B cell (primary cell): ENCODE results near the gene AAMP. TPM values are rescaled to one million over a fixed set of nuclear protein-coding genes. Genes with fewer than 3 reads are reported as not detected.
"Not testable (repeated sequence)": the region's sequence is repeated elsewhere in the genome, so short reads cannot be mapped to it uniquely, and the experiment has no call there.

Experiments used
- ATAC-seq: fragments of 200-7000 bp; cut with Tn5 transposase; one replicate; pipeline ENCODE4 v1.10.0; 2021; ENCODE audit warnings: low read depth, mild to moderate bottlenecking, moderate number of reproducible peaks, moderate library complexity
- CTCF ChIA-PET: fragments of 350-600 bp; sonication (Branson Sonifier 250); formaldehyde crosslinking; loops from one replicate; lab custom pipeline; 2021; ENCODE audit warnings: antibody characterized with exemption, inconsistent platforms; lab: Charles Lee
- POLR2A ChIA-PET: fragments of 350-600 bp; sonication (Branson Sonifier 250); formaldehyde crosslinking; loops from one replicate; lab custom pipeline; 2021; ENCODE audit warnings: antibody characterized with exemption; lab: Charles Lee
- DNase-seq: peaks from one replicate; pipeline ENCODE4 v3.0.0; 2013
- H2AFZ ChIP-seq: 2 replicates; pipeline ENCODE4 v1.6.1; 2012; ENCODE audit warnings: mild to moderate bottlenecking, low read depth, low read length; ENCODE audit not compliant: insufficient read depth, poor library complexity, severe bottlenecking
- H3K27ac ChIP-seq, 2 donors: 1 replicate in 1 of 2; 2 replicates in 1 of 2; pipeline ENCODE4 v1.5.1; 2012 to 2013; ENCODE audit warnings: low read length in 2 of 2, mild to moderate bottlenecking in 2 of 2, moderate library complexity in 1 of 2
- H3K27me3 ChIP-seq, 4 experiments: fragments of 200-600 bp in 1 of 4; sonication (generic) in 1 of 4; replicated peaks in 1 of 4; 1 replicate in 2 of 4; 2 replicates in 2 of 4; pipeline versions ENCODE4 v1.6.1 to v1.7.0; 2013 to 2016; ENCODE audit warnings: low read length in 3 of 4, mild to moderate bottlenecking in 2 of 4, mixed read lengths in 1 of 4, moderate library complexity in 1 of 4; ENCODE audit not compliant: insufficient read depth in 4 of 4, control insufficient read depth in 3 of 4; ENCODE audit errors: control extremely low read depth in 1 of 4
- H3K36me3 ChIP-seq, 2 experiments: replicated peaks in 1 of 2; 1 replicate in 1 of 2; 2 replicates in 1 of 2; pipeline versions ENCODE4 v1.6.1 to v1.7.1; 2013; ENCODE audit warnings: low read length in 1 of 2; ENCODE audit not compliant: insufficient read depth in 2 of 2, control insufficient read depth in 1 of 2; ENCODE audit errors: control extremely low read depth in 1 of 2, extremely low read depth in 1 of 2
- H3K4me1 ChIP-seq, 2 donors: fragments of 200-600 bp in 1 of 2; sonication (generic) in 1 of 2; 1 replicate in 1 of 2; 2 replicates in 1 of 2; pipeline versions ENCODE4 v1.5.1 to v1.6.1; 2013 to 2017; ENCODE audit warnings: low read length in 2 of 2; ENCODE audit not compliant: control insufficient read depth in 2 of 2, insufficient read depth in 2 of 2
- H3K4me2 ChIP-seq: replicated peaks from 2 replicates; pipeline ENCODE3; 2012; ENCODE audit warnings: mild to moderate bottlenecking, low read depth, low read length; ENCODE audit not compliant: poor library complexity, severe bottlenecking
- H3K4me3 ChIP-seq, 5 experiments: fragments of 200-600 bp in 1 of 5; sonication (generic) in 1 of 5; 1 replicate in 3 of 5; 2 replicates in 2 of 5; pipeline versions ENCODE4 v1.5.1 to v1.7.0; 2011 to 2016; ENCODE audit warnings: low read length in 4 of 5, mild to moderate bottlenecking in 4 of 5, low read depth in 2 of 5, control low read depth in 1 of 5, moderate library complexity in 1 of 5; ENCODE audit not compliant: insufficient read depth in 1 of 5; ENCODE audit errors: control extremely low read depth in 1 of 5, extremely low read depth in 1 of 5
- H3K79me2 ChIP-seq: fragments of 200-600 bp; sonication (generic); one replicate; pipeline ENCODE4 v1.6.0; 2016; ENCODE audit warnings: low read length; ENCODE audit not compliant: control insufficient read depth, insufficient read depth
- H3K9ac ChIP-seq: fragments of 200-600 bp; sonication (generic); 2 replicates; pipeline ENCODE4 v1.6.1; 2017; ENCODE audit warnings: mild to moderate bottlenecking, low read length, moderate library complexity
- H3K9me3 ChIP-seq, 3 donors: one replicate each; pipeline versions ENCODE4 v1.6.1 to v1.7.1; 2013; ENCODE audit warnings: low read length in 2 of 3; ENCODE audit not compliant: control insufficient read depth in 2 of 3, insufficient read depth in 1 of 3; ENCODE audit errors: control extremely low read depth in 1 of 3
- H4K20me1 ChIP-seq: 2 replicates; pipeline ENCODE4 v1.6.0; 2012; ENCODE audit warnings: mild to moderate bottlenecking, low read length; ENCODE audit not compliant: insufficient read depth, control insufficient read depth, poor library complexity, severe bottlenecking
- H3K27ac Mint-ChIP-seq: one replicate; pipeline ENCODE4 v1.8.0; 2021; ENCODE audit warnings: mixed read lengths
- H3K27me3 Mint-ChIP-seq: one replicate; pipeline ENCODE4 v1.8.0; 2021; ENCODE audit warnings: mixed read lengths
- H3K4me1 Mint-ChIP-seq: one replicate; pipeline ENCODE4 v1.8.0; 2021; ENCODE audit warnings: mixed read lengths
- H3K4me3 Mint-ChIP-seq: one replicate; pipeline ENCODE4 v1.8.0; 2021; ENCODE audit warnings: mixed read lengths
- H3K9me3 Mint-ChIP-seq: one replicate; pipeline ENCODE4 v1.8.0; 2022; ENCODE audit warnings: mixed read lengths; ENCODE audit not compliant: insufficient read depth
- EZH2 ChIP-seq: IDR thresholded peaks from 2 replicates; pipeline ENCODE4 v1.6.1; 2012; ENCODE audit warnings: borderline replicate concordance, low read depth, mild to moderate bottlenecking, moderate library complexity, low read length; ENCODE audit not compliant: insufficient read depth, poor library complexity, severe bottlenecking
- WGBS: methylation state at CpG from one replicate; pipeline ENCODE4 v1.1.5; 2013; ENCODE audit warnings: missing lambda C conversion rate; ENCODE audit not compliant: insufficient coverage; 5-methylcytosine and 5-hydroxymethylcytosine counted together
- intact Hi-C: fragments of 100-400 bp; cut with micrococcal nuclease; formaldehyde crosslinking; loops from one replicate; pipeline ENCODE4 v1.10.0; 2022
- polyA plus RNA-seq: library from polyadenylated mRNA; depleted of rRNA; stranded (reverse); fragments of >200 nt; gene quantifications from 2 replicates; pipeline ENCODE4 v1.2.3, GENCODE V29; 2012
- total RNA-seq, 2 donors: library from RNA; stranded (reverse); fragments of 120-200 nt in 1 of 2; gene quantifications; 1 replicate in 1 of 2; 2 replicates in 1 of 2; pipeline versions ENCODE4 v1.2.3 to v1.2.4, GENCODE V29; 2013 to 2022
- TF ChIP-seq, protein P1 (sequence below): fragments of 200-600 bp; IDR thresholded peaks from one replicate; pipeline ENCODE4 v1.8.0; 2022; ENCODE audit warnings: antibody characterized with exemption, mild to moderate bottlenecking

The AAMP gene
- total and polyA plus RNA-seq, 2 donors (not counting 1 experiment from before 2014, with no cell fraction given) = 56.4 to 65.7 TPM

DNA sequence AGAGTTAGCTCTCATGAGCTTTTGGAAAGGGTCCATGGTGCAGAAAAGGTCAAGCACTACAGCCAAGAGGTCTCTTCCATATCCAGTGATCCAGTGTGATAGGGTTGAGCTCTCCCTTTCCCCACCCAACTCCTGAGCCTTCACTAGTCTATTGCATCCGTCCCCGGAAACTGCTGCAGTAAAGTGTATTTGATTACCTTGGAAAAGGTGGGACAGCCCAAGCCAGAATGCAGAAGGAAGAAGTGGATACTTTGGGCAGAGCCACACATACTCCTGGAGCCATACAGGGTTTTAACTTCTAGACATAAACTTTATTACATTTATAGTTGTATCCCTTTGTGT is 3.9 kb upstream of the AAMP start:
- Mint-ChIP-seq H3K4me3 (peak overlapping the region; percentile 47), H3K27ac (peak overlapping the region; percentile 88), H3K9me3 (no peaks in the 10 kb centered on the region), H3K4me1 (peaks cover 56% of the 10 kb centered on the region), H3K27me3 (no peaks in the 10 kb centered on the region)
- H3K27ac ChIP-seq = peak overlapping the region; percentile 51 to 57
- ATAC-seq (no peak), DNase-seq (no peak)
- H3K36me3 ChIP-seq = peaks cover 3 to 58% of the 10 kb centered on the region in 2 experiments
- no peak overlapping the region for H3K9ac ChIP-seq
- POLR2A ChIA-PET = interaction anchor here (0.7 to 3.7 kb wide), 10 partner anchors 13 to 384 kb away, joined by 3 to 36 read pairs (median 5); partner anchors contain the start of gene TMBIM1
- TF ChIP-seq, protein P1, sequence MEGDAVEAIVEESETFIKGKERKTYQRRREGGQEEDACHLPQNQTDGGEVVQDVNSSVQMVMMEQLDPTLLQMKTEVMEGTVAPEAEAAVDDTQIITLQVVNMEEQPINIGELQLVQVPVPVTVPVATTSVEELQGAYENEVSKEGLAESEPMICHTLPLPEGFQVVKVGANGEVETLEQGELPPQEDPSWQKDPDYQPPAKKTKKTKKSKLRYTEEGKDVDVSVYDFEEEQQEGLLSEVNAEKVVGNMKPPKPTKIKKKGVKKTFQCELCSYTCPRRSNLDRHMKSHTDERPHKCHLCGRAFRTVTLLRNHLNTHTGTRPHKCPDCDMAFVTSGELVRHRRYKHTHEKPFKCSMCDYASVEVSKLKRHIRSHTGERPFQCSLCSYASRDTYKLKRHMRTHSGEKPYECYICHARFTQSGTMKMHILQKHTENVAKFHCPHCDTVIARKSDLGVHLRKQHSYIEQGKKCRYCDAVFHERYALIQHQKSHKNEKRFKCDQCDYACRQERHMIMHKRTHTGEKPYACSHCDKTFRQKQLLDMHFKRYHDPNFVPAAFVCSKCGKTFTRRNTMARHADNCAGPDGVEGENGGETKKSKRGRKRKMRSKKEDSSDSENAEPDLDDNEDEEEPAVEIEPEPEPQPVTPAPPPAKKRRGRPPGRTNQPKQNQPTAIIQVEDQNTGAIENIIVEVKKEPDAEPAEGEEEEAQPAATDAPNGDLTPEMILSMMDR = no peak
- TF ChIP-seq EZH2 = no peak
- H2AFZ ChIP-seq = no peak overlapping the region
- intact Hi-C loops = loop anchor here (2.0 to 5.0 kb wide), 3 partner anchors 49 to 1323 kb away; partner anchors contain the start of genes GMPPA and STK11IP
- H3K79me2 ChIP-seq = peaks cover 31% of the 10 kb centered on the region
- H4K20me1 ChIP-seq = peaks cover 25% of the 10 kb centered on the region
- H3K27me3 ChIP-seq = no peaks in the 10 kb centered on the region
- no peaks in the 10 kb centered on the region for H3K9me3 ChIP-seq
- peaks cover 35 to 51% of the 10 kb centered on the region in 2 donors for H3K4me1 ChIP-seq
- H3K4me2 ChIP-seq = no peak overlapping the region
- no peak overlapping the region for H3K4me3 ChIP-seq
- WGBS = no CpG with 5 or more reads among the region's 2 CpGs
- CTCF ChIA-PET = interaction anchor here (1.3 to 8.0 kb wide), 14 partner anchors 15 to 603 kb away, joined by 3 to 331 read pairs (median 9); partner anchors contain the start of genes ARPC2, CATIP, CTDSP1 and TMBIM1

DNA sequence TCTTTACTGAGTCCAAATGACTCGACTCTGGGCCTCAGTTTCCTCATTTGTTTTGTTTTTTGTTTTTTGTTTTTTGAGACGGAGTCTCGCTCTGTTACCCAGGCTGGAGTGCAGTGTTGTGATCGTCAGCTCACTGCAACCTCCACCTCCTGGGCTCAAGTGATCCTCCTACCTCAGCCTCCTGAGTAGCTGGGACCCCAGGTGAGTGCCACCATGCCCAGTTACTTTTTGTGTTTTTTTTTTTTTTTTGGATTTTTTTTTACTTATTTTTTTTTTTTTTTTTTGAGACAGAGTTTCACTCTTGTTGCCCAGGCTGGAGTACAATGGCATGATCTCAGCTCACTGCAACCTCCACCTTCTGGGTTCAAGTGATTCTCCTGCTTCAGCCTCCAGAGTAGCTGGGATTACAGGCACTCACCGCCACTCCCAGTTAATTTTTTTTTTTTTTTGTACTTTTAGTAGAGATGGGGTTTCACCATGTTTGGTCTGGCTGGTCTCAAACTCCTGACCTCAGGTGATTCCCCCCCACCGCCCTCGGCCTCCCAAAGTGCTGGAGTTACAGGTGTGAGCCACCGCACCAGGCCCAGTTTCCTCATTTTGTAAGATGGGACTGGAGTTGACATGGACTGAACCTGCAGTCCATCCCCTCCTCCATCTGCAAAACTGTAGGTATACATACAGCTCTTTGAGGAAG is 3.4 kb upstream of the AAMP start:
- ChIA-PET CTCF (interaction anchor here (0.6 to 8.0 kb wide), 28 partner anchors 11 to 603 kb away, joined by 3 to 331 read pairs (median 4); partner anchors contain the start of genes ARPC2, CATIP, CTDSP1 and GPBAR1), POLR2A (interaction anchor here (0.7 to 3.7 kb wide), 14 partner anchors 13 to 385 kb away, joined by 3 to 36 read pairs (median 5); partner anchors contain the start of genes CATIP, CTDSP1 and TMBIM1)
- not testable (repeated sequence) for H3K9ac ChIP-seq, H3K4me3 ChIP-seq, H3K9me3 Mint-ChIP-seq, DNase-seq, H3K27me3 Mint-ChIP-seq, H3K27me3 ChIP-seq, H2AFZ ChIP-seq, ATAC-seq, H3K9me3 ChIP-seq
- peak overlapping the region; percentile 84 for H3K4me3 Mint-ChIP-seq
- Histone ChIP-seq H3K27ac (peak overlapping the region; percentile 63), H3K36me3 (peaks cover 3 to 53% of the 10 kb centered on the region in 2 experiments), H3K4me2 (peak overlapping the region; percentile 91), H3K4me1 (peaks cover 36 to 53% of the 10 kb centered on the region in 2 donors), H4K20me1 (peaks cover 20% of the 10 kb centered on the region), H3K79me2 (peaks cover 32% of the 10 kb centered on the region)
- no CpG with 5 or more reads among the region's 8 CpGs for WGBS
- H3K27ac Mint-ChIP-seq = peak overlapping the region; percentile 88
- intact Hi-C loops = loop anchor here (2.0 to 5.0 kb wide), 3 partner anchors 49 to 1324 kb away; partner anchors contain the start of genes GMPPA and STK11IP
- peaks cover 56% of the 10 kb centered on the region for H3K4me1 Mint-ChIP-seq
